GM12875 (cell line): ENCODE results near the gene SH2D7.

Experiments
- H3K4me3 ChIP-seq: one replicate; pipeline ENCODE4 v1.5.1; 2011; ENCODE audit warnings: low read depth, low read length, control low read depth
- TF ChIP-seq, protein P1 (sequence below): IDR thresholded peaks from 2 replicates; pipeline ENCODE4 v1.5.1; 2011; ENCODE audit warnings: low read depth, mild to moderate bottlenecking, control low read depth, inconsistent platforms, low read length, moderate library complexity, borderline replicate concordance; ENCODE audit not compliant: insufficient read depth

Gene SH2D7

GRCh38 chr15:78065973-78066946 lies 26.1 kb upstream of the SH2D7 start:
- TF ChIP-seq, protein P1, sequence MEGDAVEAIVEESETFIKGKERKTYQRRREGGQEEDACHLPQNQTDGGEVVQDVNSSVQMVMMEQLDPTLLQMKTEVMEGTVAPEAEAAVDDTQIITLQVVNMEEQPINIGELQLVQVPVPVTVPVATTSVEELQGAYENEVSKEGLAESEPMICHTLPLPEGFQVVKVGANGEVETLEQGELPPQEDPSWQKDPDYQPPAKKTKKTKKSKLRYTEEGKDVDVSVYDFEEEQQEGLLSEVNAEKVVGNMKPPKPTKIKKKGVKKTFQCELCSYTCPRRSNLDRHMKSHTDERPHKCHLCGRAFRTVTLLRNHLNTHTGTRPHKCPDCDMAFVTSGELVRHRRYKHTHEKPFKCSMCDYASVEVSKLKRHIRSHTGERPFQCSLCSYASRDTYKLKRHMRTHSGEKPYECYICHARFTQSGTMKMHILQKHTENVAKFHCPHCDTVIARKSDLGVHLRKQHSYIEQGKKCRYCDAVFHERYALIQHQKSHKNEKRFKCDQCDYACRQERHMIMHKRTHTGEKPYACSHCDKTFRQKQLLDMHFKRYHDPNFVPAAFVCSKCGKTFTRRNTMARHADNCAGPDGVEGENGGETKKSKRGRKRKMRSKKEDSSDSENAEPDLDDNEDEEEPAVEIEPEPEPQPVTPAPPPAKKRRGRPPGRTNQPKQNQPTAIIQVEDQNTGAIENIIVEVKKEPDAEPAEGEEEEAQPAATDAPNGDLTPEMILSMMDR, result no peak
- peak overlapping the region; percentile 40 for H3K4me3 ChIP-seq

DNA sequence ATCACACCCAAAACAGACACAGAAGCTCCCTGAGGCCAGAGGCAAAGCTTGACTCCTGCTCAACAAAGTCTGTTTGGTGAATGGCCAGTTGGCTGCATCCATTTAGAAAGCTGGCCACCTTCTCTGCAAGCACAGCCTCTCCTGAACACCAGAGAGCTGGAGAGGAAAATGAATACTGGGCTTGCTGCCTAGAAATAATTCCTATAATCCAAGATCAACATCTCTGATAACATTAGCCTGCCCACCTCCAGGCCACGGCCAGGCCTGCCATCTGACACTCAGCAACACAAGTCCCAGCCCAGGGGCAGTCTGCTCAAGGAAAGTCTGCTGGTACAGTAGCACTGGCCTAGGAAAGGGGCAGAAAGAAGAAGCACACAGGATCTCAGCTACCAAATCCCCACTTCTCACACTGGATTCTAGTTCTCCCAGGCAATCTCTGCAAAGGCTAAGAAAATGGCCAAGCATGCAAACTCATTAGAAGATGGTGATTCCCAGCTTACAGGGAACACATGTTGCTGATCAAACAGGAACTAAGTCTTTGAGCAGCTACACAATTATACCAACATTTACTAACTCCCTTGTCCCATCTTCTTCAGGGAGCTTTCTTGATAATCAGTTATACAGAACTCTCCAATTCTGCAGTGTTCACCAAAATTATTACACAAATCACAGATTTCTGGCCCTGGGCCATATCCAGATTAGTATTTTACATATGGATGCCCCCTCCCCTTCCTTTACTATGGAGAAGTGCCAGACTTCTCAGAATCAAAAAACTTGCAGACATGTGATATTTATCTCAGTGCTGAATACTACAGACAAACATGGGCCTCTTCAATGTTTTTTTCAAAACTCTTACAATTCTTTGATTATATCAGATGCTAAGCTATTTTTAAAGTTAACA lies 24.8 kb upstream of the SH2D7 start:
- TF ChIP-seq, protein P1, result no peak
- no peak overlapping the region for H3K4me3 ChIP-seq

- TF ChIP-seq, protein P1, result no peak
- no peak overlapping the region for H3K4me3 ChIP-seq
These were observed 23.3 kb upstream of the SH2D7 start for GRCh38 chr15:78069052-78069414.

GRCh38 chr15:78069462-78070029 lies 22.8 kb upstream of the SH2D7 start:
- TF ChIP-seq, protein P1, result 0 out of 2 replicates have a peak, but pooled peaks have one; percentile 5
- no peak overlapping the region for H3K4me3 ChIP-seq

GRCh38 chr15:78070049-78070700 lies 22.2 kb upstream of the SH2D7 start:
- TF ChIP-seq, protein P1, result no peak
- H3K4me3 ChIP-seq, result no peak overlapping the region

GRCh38 chr15:78071383-78071782 lies 21.0 kb upstream of the SH2D7 start:
- no peak overlapping the region for H3K4me3 ChIP-seq
- TF ChIP-seq, protein P1, result no peak
